ENCODE data around the gene SEMA6A.

DNA sequence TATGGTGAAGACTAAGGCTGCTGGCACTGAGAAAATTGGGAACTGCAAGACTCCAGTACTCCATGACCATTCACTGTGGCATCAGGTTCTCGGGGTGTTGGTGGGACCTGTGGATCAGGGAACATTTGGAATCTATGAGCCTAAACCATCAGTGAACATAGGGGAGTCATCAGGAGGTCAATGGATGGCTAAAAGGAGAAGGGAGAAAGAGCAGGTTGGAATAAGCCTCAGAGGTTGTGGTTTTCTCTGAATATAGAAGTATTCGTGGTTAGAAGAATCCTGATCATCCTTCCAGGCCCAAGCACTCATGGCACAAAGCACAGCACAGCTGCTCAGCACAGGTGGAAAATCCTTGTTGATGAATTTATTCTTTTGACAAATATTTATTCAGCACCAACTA, 156.6 kb downstream of the SEMA6A start:
- TF ChIP-seq POLR2AphosphoS5 (IDR thresholded peaks at IDR 0.05) (no peak), POLR2A (IDR thresholded peaks at IDR 0.05) (no peak), EP300 (IDR thresholded peaks at IDR 0.05) (no peak)
- TF ChIP-seq, protein P1, sequence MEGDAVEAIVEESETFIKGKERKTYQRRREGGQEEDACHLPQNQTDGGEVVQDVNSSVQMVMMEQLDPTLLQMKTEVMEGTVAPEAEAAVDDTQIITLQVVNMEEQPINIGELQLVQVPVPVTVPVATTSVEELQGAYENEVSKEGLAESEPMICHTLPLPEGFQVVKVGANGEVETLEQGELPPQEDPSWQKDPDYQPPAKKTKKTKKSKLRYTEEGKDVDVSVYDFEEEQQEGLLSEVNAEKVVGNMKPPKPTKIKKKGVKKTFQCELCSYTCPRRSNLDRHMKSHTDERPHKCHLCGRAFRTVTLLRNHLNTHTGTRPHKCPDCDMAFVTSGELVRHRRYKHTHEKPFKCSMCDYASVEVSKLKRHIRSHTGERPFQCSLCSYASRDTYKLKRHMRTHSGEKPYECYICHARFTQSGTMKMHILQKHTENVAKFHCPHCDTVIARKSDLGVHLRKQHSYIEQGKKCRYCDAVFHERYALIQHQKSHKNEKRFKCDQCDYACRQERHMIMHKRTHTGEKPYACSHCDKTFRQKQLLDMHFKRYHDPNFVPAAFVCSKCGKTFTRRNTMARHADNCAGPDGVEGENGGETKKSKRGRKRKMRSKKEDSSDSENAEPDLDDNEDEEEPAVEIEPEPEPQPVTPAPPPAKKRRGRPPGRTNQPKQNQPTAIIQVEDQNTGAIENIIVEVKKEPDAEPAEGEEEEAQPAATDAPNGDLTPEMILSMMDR (IDR thresholded peaks at IDR 0.05), result no peak

Data from sigmoid colon (tissue), 4 donors.